HG02642 (cell line): ENCODE results near the gene CCR8.

Experiments
- ATAC-seq: cut with Tn5 transposase; IDR thresholded peaks from one replicate; pipeline ENCODE4 v1.9.1; 2021; ENCODE audit warnings: mild to moderate bottlenecking; ENCODE audit not compliant: unreplicated experiment, poor library complexity

The CCR8 gene

GRCh38 chr3:39329493-39329892 is at the start of gene CCR8:
TSS of gene CCR8 (plus strand) at chr3:39329709. CDS start at chr3:39332332, 2,623 bp downstream.
- no peak for ATAC-seq

- ATAC-seq: no peak
Observed at GRCh38 chr3:39279745-39280517, 49.6 kb upstream of the CCR8 start, which contains the start of gene CX3CR1. TSS of gene CX3CR1 (minus strand) at chr3:39280036. CDS start at chr3:39266509, 13,527 bp downstream.

- ATAC-seq: no peak
Observed at GRCh38 chr3:39280571-39280970, 48.9 kb upstream of the CCR8 start.

- no peak for ATAC-seq
Observed at GRCh38 chr3:39281533-39281932, 48.0 kb upstream of the CCR8 start.

GRCh38 chr3:39282057-39282456 is 47.5 kb upstream of the CCR8 start:
- ATAC-seq: no peak

- ATAC-seq: no peak
Observed at GRCh38 chr3:39284457-39284881, 45.0 kb upstream of the CCR8 start.

GRCh38 chr3:39285332-39285731 is 44.2 kb upstream of the CCR8 start:
- no peak for ATAC-seq

GRCh38 chr3:39286771-39287170 is 42.7 kb upstream of the CCR8 start:
- ATAC-seq: no peak

- no peak for ATAC-seq
Observed at GRCh38 chr3:39287216-39288164, 42.0 kb upstream of the CCR8 start.

GRCh38 chr3:39288300-39288808 is 41.2 kb upstream of the CCR8 start:
- peak; percentile 98 for ATAC-seq

GRCh38 chr3:39289107-39289506 is 40.4 kb upstream of the CCR8 start:
- no peak for ATAC-seq

GRCh38 chr3:39290255-39290654 is 39.3 kb upstream of the CCR8 start:
- ATAC-seq: no peak

- ATAC-seq: no peak
Observed at GRCh38 chr3:39291903-39292329, 37.6 kb upstream of the CCR8 start.

- no peak for ATAC-seq
Observed at GRCh38 chr3:39292961-39293360, 36.5 kb upstream of the CCR8 start.

- ATAC-seq: no peak
Observed at GRCh38 chr3:39294446-39295183, 34.9 kb upstream of the CCR8 start.

- ATAC-seq: peak; percentile 83
Observed at GRCh38 chr3:39295184-39295775, 34.2 kb upstream of the CCR8 start.

GRCh38 chr3:39296197-39297077 is 33.1 kb upstream of the CCR8 start:
- no peak for ATAC-seq

GRCh38 chr3:39299279-39299678 is 30.2 kb upstream of the CCR8 start:
- ATAC-seq: no peak

GRCh38 chr3:39302178-39302577 is 27.3 kb upstream of the CCR8 start:
- no peak for ATAC-seq
